ENCODE measurements around the gene LSAMP. TPM values are rescaled to one million over a fixed set of nuclear protein-coding genes. Genes with fewer than 3 reads are reported as not detected.

The LSAMP gene
- total and polyA plus RNA-seq, 2 experiments from 2014 or later = 2.0 to 2.9 TPM

DNA sequence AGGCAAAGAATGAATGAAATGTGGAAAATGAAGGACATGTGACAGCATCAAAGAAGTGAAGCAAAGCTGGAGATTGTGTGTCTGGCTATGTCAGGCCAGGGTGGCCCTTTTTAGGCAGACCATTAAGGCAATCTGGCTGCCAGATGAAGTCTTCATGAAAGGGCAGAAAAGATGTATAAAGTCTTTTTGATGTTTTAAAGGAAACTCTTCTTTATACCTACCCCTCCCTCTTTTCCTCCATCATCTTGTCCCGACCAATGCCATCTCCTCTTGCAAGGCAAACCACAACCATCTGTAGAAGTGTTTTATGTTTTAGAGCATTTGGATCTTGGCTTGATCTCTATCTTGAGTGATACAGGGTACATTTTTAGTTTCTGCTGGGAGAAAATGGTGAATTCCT lies 259.2 kb downstream of the LSAMP start:
- H3K4me2 ChIP-seq = no peak overlapping the region
- no peak for TF ChIP-seq STAT1 (IDR thresholded peaks at IDR 0.05; ENCODE audit: unreplicated experiment)
- no peak for TF ChIP-seq NANOG (IDR thresholded peaks at IDR 0.05; ENCODE audit: borderline replicate concordance)
- TF ChIP-seq JUNB (IDR thresholded peaks at IDR 0.05; ENCODE audit: unreplicated experiment) = no peak
- TF ChIP-seq, protein P1, sequence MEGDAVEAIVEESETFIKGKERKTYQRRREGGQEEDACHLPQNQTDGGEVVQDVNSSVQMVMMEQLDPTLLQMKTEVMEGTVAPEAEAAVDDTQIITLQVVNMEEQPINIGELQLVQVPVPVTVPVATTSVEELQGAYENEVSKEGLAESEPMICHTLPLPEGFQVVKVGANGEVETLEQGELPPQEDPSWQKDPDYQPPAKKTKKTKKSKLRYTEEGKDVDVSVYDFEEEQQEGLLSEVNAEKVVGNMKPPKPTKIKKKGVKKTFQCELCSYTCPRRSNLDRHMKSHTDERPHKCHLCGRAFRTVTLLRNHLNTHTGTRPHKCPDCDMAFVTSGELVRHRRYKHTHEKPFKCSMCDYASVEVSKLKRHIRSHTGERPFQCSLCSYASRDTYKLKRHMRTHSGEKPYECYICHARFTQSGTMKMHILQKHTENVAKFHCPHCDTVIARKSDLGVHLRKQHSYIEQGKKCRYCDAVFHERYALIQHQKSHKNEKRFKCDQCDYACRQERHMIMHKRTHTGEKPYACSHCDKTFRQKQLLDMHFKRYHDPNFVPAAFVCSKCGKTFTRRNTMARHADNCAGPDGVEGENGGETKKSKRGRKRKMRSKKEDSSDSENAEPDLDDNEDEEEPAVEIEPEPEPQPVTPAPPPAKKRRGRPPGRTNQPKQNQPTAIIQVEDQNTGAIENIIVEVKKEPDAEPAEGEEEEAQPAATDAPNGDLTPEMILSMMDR (conservative IDR thresholded peaks at IDR 0.05; ENCODE audit: low read depth in 2 of 2) = no peak
- no peak for TF ChIP-seq CREB1 (CRISPR knock-in tag; IDR thresholded peaks at IDR 0.05; ENCODE audit: low read depth)
- no peak for TF ChIP-seq ZNF114 (CRISPR knock-in tag; IDR thresholded peaks at IDR 0.05)
- TF ChIP-seq ZNF331 (CRISPR knock-in tag; IDR thresholded peaks at IDR 0.05; ENCODE audit: low read depth) = no peak
- TF ChIP-seq, protein P2, sequence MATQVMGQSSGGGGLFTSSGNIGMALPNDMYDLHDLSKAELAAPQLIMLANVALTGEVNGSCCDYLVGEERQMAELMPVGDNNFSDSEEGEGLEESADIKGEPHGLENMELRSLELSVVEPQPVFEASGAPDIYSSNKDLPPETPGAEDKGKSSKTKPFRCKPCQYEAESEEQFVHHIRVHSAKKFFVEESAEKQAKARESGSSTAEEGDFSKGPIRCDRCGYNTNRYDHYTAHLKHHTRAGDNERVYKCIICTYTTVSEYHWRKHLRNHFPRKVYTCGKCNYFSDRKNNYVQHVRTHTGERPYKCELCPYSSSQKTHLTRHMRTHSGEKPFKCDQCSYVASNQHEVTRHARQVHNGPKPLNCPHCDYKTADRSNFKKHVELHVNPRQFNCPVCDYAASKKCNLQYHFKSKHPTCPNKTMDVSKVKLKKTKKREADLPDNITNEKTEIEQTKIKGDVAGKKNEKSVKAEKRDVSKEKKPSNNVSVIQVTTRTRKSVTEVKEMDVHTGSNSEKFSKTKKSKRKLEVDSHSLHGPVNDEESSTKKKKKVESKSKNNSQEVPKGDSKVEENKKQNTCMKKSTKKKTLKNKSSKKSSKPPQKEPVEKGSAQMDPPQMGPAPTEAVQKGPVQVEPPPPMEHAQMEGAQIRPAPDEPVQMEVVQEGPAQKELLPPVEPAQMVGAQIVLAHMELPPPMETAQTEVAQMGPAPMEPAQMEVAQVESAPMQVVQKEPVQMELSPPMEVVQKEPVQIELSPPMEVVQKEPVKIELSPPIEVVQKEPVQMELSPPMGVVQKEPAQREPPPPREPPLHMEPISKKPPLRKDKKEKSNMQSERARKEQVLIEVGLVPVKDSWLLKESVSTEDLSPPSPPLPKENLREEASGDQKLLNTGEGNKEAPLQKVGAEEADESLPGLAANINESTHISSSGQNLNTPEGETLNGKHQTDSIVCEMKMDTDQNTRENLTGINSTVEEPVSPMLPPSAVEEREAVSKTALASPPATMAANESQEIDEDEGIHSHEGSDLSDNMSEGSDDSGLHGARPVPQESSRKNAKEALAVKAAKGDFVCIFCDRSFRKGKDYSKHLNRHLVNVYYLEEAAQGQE (IDR thresholded peaks at IDR 0.05; ENCODE audit: unreplicated experiment) = no peak
- no peak for TF ChIP-seq EZH2phosphoT487 (IDR thresholded peaks at IDR 0.05; ENCODE audit: unreplicated experiment)
- no peak for TF ChIP-seq EZH2 (IDR thresholded peaks at IDR 0.05; ENCODE audit: low read depth, unreplicated experiment)
- no peak for TF ChIP-seq POLR2AphosphoS5 (IDR thresholded peaks at IDR 0.05; ENCODE audit: low read depth)
- TF ChIP-seq, protein P3, sequence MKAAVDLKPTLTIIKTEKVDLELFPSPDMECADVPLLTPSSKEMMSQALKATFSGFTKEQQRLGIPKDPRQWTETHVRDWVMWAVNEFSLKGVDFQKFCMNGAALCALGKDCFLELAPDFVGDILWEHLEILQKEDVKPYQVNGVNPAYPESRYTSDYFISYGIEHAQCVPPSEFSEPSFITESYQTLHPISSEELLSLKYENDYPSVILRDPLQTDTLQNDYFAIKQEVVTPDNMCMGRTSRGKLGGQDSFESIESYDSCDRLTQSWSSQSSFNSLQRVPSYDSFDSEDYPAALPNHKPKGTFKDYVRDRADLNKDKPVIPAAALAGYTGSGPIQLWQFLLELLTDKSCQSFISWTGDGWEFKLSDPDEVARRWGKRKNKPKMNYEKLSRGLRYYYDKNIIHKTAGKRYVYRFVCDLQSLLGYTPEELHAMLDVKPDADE (IDR thresholded peaks at IDR 0.05) = no peak
- TF ChIP-seq, protein P4, sequence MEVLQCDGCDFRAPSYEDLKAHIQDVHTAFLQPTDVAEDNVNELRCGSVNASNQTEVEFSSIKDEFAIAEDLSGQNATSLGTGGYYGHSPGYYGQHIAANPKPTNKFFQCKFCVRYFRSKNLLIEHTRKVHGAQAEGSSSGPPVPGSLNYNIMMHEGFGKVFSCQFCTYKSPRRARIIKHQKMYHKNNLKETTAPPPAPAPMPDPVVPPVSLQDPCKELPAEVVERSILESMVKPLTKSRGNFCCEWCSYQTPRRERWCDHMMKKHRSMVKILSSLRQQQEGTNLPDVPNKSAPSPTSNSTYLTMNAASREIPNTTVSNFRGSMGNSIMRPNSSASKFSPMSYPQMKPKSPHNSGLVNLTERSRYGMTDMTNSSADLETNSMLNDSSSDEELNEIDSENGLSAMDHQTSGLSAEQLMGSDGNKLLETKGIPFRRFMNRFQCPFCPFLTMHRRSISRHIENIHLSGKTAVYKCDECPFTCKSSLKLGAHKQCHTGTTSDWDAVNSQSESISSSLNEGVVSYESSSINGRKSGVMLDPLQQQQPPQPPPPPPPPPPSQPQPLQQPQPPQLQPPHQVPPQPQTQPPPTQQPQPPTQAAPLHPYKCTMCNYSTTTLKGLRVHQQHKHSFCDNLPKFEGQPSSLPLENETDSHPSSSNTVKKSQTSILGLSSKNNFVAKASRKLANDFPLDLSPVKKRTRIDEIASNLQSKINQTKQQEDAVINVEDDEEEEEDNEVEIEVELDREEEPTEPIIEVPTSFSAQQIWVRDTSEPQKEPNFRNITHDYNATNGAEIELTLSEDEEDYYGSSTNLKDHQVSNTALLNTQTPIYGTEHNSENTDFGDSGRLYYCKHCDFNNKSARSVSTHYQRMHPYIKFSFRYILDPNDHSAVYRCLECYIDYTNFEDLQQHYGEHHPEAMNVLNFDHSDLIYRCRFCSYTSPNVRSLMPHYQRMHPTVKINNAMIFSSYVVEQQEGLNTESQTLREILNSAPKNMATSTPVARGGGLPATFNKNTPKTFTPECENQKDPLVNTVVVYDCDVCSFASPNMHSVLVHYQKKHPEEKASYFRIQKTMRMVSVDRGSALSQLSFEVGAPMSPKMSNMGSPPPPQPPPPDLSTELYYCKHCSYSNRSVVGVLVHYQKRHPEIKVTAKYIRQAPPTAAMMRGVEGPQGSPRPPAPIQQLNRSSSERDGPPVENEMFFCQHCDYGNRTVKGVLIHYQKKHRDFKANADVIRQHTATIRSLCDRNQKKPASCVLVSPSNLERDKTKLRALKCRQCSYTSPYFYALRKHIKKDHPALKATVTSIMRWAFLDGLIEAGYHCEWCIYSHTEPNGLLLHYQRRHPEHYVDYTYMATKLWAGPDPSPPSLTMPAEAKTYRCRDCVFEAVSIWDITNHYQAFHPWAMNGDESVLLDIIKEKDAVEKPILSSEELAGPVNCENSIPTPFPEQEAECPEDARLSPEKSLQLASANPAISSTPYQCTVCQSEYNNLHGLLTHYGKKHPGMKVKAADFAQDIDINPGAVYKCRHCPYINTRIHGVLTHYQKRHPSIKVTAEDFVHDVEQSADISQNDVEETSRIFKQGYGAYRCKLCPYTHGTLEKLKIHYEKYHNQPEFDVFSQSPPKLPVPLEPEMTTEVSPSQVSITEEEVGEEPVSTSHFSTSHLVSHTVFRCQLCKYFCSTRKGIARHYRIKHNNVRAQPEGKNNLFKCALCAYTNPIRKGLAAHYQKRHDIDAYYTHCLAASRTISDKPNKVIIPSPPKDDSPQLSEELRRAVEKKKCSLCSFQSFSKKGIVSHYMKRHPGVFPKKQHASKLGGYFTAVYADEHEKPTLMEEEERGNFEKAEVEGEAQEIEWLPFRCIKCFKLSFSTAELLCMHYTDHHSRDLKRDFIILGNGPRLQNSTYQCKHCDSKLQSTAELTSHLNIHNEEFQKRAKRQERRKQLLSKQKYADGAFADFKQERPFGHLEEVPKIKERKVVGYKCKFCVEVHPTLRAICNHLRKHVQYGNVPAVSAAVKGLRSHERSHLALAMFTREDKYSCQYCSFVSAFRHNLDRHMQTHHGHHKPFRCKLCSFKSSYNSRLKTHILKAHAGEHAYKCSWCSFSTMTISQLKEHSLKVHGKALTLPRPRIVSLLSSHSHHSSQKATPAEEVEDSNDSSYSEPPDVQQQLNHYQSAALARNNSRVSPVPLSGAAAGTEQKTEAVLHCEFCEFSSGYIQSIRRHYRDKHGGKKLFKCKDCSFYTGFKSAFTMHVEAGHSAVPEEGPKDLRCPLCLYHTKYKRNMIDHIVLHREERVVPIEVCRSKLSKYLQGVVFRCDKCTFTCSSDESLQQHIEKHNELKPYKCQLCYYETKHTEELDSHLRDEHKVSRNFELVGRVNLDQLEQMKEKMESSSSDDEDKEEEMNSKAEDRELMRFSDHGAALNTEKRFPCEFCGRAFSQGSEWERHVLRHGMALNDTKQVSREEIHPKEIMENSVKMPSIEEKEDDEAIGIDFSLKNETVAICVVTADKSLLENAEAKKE (CRISPR knock-in tag; IDR thresholded peaks at IDR 0.05) = no peak
- ATAC-seq = no peak
- H3K4me1 ChIP-seq (ENCODE audit: insufficient read depth) = no peaks in the 10 kb centered on the region
- no peak overlapping the region for H3K4me3 ChIP-seq
- no peak for DNase-seq (ENCODE audit: low spot score)
- no peak overlapping the region for H2AFZ ChIP-seq
- Mint-ChIP-seq H3K4me3 (no peak overlapping the region), H3K9me3 (no peaks in the 10 kb centered on the region), H3K27ac (no peak overlapping the region), H3K27me3 (ENCODE audit: insufficient read depth, low read depth, poor library complexity) (peaks cover 4% of the 10 kb centered on the region), H3K36me3 (ENCODE audit: low read depth) (no peaks in the 10 kb centered on the region), H3K4me1 (no peaks in the 10 kb centered on the region)
- H3K9me2 ChIP-seq (ENCODE audit: insufficient read depth) = no peaks in the 10 kb centered on the region; the same call in 1 of the 2 replicates
- no peaks in the 10 kb centered on the region for H4K20me1 ChIP-seq (replicated peaks; ENCODE audit: insufficient read depth)
- H3K79me2 ChIP-seq (replicated peaks; ENCODE audit: insufficient read depth) = no peaks in the 10 kb centered on the region
- no peaks in the 10 kb centered on the region for H3F3A ChIP-seq (replicated peaks; ENCODE audit: low read depth)
- H3K27me3 ChIP-seq (ENCODE audit: insufficient read depth) = no peaks in the 10 kb centered on the region
- H3K36me3 ChIP-seq (ENCODE audit: insufficient read depth) = no peaks in the 10 kb centered on the region
- no peak overlapping the region for H3K27ac ChIP-seq (ENCODE audit: low read depth)
